Activated T-cell treated with anti-CD3 and anti-CD28 coated beads for 1 hour (primary cell): Measurements from ENCODE around the gene LGR4.

Experiments
- DNase-seq: peaks from one replicate; pipeline ENCODE4 v3.0.0-alpha.2; 2020; ENCODE audit warnings: low read depth

LGR4 gene

GRCh38 chr11:27485930-27486773 is 13.6 kb upstream of the LGR4 start:
- DNase-seq: no peak

- DNase-seq: no peak
Measured at GRCh38 chr11:27482793-27483192, 10.2 kb upstream of the LGR4 start.

- DNase-seq: no peak
Measured at GRCh38 chr11:27481992-27482391, 9.4 kb upstream of the LGR4 start.

- no peak for DNase-seq
Measured at GRCh38 chr11:27477831-27478230, 5.2 kb upstream of the LGR4 start.

GRCh38 chr11:27477243-27477642 is 4.7 kb upstream of the LGR4 start:
- DNase-seq: no peak

- no peak for DNase-seq
Measured at GRCh38 chr11:27475622-27476021, 3.0 kb upstream of the LGR4 start.

- DNase-seq: no peak
Measured at GRCh38 chr11:27473017-27473406, 422 bp upstream of the LGR4 start.

- DNase-seq: no peak
Measured at GRCh38 chr11:27471589-27472397, 797 bp downstream of the LGR4 start.

GRCh38 chr11:27470826-27471588 is 1.6 kb downstream of the LGR4 start:
- DNase-seq: no peak

GRCh38 chr11:27470166-27470565 is 2.4 kb downstream of the LGR4 start:
- DNase-seq: no peak

GRCh38 chr11:27468995-27469695 is 3.4 kb downstream of the LGR4 start:
- DNase-seq: no peak

- no peak for DNase-seq
Measured at GRCh38 chr11:27468209-27468994, 4.2 kb downstream of the LGR4 start.

- no peak for DNase-seq
Measured at GRCh38 chr11:27467181-27467913, 5.2 kb downstream of the LGR4 start.

- no peak for DNase-seq
Measured at GRCh38 chr11:27466363-27466762, 6.2 kb downstream of the LGR4 start.

- DNase-seq: no peak
Measured at GRCh38 chr11:27465629-27466028, 7.0 kb downstream of the LGR4 start.

GRCh38 chr11:27464909-27465308 is 7.7 kb downstream of the LGR4 start:
- DNase-seq: no peak

- DNase-seq: no peak
Measured at GRCh38 chr11:27464289-27464696, 8.3 kb downstream of the LGR4 start.

GRCh38 chr11:27462543-27462942 is 10.0 kb downstream of the LGR4 start:
- DNase-seq: no peak

- DNase-seq: no peak
Measured at GRCh38 chr11:27460158-27460978, 12.2 kb downstream of the LGR4 start.
